Measurements from ENCODE around the gene CAPN14.

The CAPN14 gene, protein sequence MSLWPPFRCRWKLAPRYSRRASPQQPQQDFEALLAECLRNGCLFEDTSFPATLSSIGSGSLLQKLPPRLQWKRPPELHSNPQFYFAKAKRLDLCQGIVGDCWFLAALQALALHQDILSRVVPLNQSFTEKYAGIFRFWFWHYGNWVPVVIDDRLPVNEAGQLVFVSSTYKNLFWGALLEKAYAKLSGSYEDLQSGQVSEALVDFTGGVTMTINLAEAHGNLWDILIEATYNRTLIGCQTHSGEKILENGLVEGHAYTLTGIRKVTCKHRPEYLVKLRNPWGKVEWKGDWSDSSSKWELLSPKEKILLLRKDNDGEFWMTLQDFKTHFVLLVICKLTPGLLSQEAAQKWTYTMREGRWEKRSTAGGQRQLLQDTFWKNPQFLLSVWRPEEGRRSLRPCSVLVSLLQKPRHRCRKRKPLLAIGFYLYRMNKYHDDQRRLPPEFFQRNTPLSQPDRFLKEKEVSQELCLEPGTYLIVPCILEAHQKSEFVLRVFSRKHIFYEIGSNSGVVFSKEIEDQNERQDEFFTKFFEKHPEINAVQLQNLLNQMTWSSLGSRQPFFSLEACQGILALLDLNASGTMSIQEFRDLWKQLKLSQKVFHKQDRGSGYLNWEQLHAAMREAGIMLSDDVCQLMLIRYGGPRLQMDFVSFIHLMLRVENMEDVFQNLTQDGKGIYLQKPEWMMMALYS

DNA sequence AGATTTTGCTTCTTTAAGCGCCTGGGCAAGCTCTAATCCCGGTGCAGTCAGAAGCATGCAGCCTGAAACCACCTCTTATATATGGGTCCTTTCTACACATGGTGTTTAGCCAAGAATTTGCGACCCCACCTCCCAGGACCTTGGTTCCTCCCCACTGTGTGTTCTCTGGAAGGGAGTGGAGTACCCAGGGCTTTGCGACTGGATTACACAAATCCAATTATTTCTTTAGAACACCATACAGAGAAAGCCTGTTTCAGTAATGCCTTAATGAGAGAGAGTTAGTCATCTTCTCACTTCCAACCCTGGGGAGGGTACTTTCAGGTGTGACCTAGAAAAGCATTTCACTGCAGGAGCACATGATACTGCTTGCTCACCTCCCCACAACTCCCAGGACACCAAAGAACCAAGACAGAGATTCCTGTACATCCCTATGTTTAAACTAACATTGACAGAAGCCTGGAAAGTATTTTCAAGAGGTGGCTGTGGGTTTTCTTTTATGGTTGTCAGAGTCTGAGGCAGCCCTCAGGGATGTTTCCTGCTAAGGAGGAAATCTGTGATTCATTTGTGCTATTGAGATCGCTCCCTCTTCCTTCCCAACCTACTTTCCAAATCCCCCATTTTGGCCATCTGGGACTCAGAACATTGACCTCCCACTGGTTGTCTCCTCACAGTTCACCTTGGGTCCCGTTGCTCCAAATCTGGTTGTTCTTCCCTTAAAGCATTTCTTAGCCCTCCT is at the start of gene CAPN14:
Gene CAPN14, minus strand, starts transcription at position 51 of the 736 bp plus-strand sequence. CDS start 12,068 bp downstream, outside the sequence.
- Histone ChIP-seq H3K27ac (ENCODE audit: low read length) (no peak within 1 kb of the TSS), H3K27me3 (ENCODE audit: control insufficient read depth, insufficient read depth, low read length) (no peaks in the 10 kb centered on the region), H3K9me3 (ENCODE audit: control insufficient read depth, low read depth, low read length) (no peaks in the 10 kb centered on the region), H3K36me3 (ENCODE audit: control insufficient read depth, low read depth, low read length) (no peaks in the 10 kb centered on the region), H3K9ac (ENCODE audit: low read length) (no peak within 1 kb of the TSS), H3K4me3 (ENCODE audit: low read length) (no peak within 1 kb of the TSS), H3K4me1 (ENCODE audit: control insufficient read depth, low read depth, low read length) (peaks cover 4% of the 10 kb centered on the region)

DNA sequence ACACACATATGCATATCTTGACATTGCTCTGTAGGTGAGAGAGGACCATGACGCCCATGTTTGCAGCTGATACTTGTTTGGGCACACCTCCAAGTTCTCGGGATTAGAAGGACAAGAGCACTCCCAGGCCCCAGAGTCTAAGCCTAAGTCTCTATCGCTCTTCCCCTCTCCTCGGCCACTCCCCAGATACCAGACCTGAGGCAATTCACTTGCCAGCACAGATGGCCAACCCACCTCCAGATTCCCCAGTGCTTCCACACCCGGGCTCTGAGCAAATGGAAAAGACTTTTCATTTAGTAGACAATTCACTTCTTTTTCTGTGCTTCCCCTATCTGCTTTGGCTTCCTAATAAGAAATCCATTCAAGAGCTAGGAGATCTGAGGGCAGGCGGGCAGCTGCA is 49.5 kb upstream of the CAPN14 start:
- H3K27ac ChIP-seq (ENCODE audit: low read length), result no peak overlapping the region
- H3K4me3 ChIP-seq (ENCODE audit: low read length), result no peak overlapping the region
- no peaks in the 10 kb centered on the region for H3K27me3 ChIP-seq (ENCODE audit: control insufficient read depth, insufficient read depth, low read length)
- H3K9me3 ChIP-seq (ENCODE audit: control insufficient read depth, low read depth, low read length), result no peaks in the 10 kb centered on the region
- H3K9ac ChIP-seq (ENCODE audit: low read length), result no peak overlapping the region
- no peaks in the 10 kb centered on the region for H3K36me3 ChIP-seq (ENCODE audit: control insufficient read depth, low read depth, low read length)
- H3K4me1 ChIP-seq (ENCODE audit: control insufficient read depth, low read depth, low read length), result peaks cover 24% of the 10 kb centered on the region

DNA sequence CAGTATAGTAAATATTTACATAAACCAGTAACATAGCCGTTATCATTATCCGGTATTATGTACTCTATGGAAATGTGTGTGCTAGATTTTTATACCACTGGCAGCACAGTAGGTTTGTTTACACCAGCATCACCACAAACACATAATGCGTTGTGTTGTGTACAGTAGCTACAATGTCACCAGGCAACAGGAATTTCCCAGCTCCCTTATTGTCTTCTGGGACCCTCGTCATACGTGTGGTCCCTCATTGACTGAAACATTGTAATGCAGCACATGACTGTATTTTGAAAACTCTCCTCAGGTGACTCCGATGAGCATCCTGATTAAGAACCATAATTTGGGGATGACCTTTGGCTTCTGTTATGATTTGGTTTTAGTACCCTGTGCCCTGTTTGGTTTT is 47.9 kb upstream of the CAPN14 start:
- Histone ChIP-seq H3K27me3 (ENCODE audit: control insufficient read depth, insufficient read depth, low read length) (no peaks in the 10 kb centered on the region), H3K9me3 (ENCODE audit: control insufficient read depth, low read depth, low read length) (no peaks in the 10 kb centered on the region), H3K27ac (ENCODE audit: low read length) (no peak overlapping the region), H3K4me1 (ENCODE audit: control insufficient read depth, low read depth, low read length) (peaks cover 14% of the 10 kb centered on the region), H3K9ac (ENCODE audit: low read length) (no peak overlapping the region), H3K36me3 (ENCODE audit: control insufficient read depth, low read depth, low read length) (no peaks in the 10 kb centered on the region), H3K4me3 (ENCODE audit: low read length) (no peak overlapping the region)

DNA sequence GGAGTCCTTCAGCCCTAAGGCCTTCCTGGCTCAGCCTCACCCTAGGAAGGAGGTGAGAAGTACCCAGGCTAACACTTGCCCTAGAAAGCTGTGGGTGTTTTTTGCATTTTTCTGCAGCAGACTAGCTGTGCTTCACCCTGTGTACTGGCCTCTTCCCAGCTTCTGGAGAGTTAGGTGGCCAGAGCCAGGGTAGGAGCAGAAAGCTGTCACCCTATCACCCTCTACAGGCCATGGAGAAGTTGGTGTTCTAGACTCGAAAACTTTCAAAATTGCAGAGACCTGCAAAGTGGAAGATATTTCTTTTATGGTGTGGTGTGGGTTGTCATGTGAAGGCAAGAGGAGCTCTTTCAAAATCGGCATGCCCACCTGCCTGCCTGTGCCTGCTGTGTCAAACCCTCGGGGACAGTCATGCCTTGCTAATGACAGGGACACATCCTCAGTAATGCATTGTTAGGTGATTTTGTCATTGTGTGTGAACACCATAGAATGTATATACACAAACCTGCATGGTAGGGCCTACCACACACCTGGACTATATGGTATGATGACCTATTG is 46.4 kb upstream of the CAPN14 start:
- Histone ChIP-seq H3K9ac (ENCODE audit: low read length) (no peak overlapping the region), H3K27me3 (ENCODE audit: control insufficient read depth, insufficient read depth, low read length) (no peaks in the 10 kb centered on the region), H3K36me3 (ENCODE audit: control insufficient read depth, low read depth, low read length) (no peaks in the 10 kb centered on the region), H3K27ac (ENCODE audit: low read length) (no peak overlapping the region), H3K4me3 (ENCODE audit: low read length) (no peak overlapping the region), H3K9me3 (ENCODE audit: control insufficient read depth, low read depth, low read length) (no peaks in the 10 kb centered on the region), H3K4me1 (ENCODE audit: control insufficient read depth, low read depth, low read length) (no peaks in the 10 kb centered on the region)

DNA sequence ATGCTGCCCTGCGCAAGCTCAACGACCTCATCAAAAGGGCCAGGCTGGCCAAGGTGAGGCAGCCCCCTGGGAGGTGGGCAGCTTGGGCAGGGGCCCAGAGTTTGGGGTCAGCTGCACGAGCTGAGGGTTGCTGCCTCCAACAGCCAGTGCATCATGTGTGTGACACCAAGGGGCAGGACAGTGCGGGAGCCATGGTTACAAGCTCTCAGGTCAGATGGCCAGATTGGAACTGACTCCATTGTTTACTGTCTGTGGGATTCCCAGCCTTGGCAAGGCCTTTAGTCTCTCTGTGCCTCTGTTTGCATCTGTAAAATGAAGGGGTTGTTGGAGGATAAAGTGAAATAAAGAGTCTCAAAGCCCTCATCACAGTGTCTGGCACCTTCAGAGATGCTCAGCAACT is 43.6 kb upstream of the CAPN14 start:
- Histone ChIP-seq H3K36me3 (ENCODE audit: control insufficient read depth, low read depth, low read length) (no peaks in the 10 kb centered on the region), H3K9ac (ENCODE audit: low read length) (no peak overlapping the region), H3K4me1 (ENCODE audit: control insufficient read depth, low read depth, low read length) (peaks cover 7% of the 10 kb centered on the region), H3K27me3 (ENCODE audit: control insufficient read depth, insufficient read depth, low read length) (no peaks in the 10 kb centered on the region), H3K4me3 (ENCODE audit: low read length) (no peak overlapping the region), H3K9me3 (ENCODE audit: control insufficient read depth, low read depth, low read length) (no peaks in the 10 kb centered on the region), H3K27ac (ENCODE audit: low read length) (no peak overlapping the region)

DNA sequence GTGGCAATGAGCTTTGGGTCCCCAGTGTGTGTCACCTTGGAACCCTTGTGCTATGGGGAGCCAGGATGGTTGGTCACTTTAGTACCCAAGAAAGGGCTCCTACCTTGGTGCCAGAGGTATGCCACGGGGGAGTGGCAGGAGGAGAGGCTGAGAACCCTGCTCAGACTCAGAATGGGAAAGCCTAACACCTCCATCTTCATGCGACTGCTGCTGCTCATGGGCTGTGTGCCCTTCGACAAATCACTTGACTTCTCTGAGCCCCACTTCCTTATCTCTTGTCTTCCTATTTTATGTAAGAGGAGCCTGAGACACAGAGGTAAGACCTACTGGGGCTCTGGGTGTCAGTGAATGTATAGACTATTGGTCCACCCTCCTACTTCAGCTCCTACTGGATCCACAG is 41.8 kb upstream of the CAPN14 start:
- Histone ChIP-seq H3K9ac (ENCODE audit: low read length) (no peak overlapping the region), H3K4me1 (ENCODE audit: control insufficient read depth, low read depth, low read length) (peaks cover 7% of the 10 kb centered on the region)

DNA sequence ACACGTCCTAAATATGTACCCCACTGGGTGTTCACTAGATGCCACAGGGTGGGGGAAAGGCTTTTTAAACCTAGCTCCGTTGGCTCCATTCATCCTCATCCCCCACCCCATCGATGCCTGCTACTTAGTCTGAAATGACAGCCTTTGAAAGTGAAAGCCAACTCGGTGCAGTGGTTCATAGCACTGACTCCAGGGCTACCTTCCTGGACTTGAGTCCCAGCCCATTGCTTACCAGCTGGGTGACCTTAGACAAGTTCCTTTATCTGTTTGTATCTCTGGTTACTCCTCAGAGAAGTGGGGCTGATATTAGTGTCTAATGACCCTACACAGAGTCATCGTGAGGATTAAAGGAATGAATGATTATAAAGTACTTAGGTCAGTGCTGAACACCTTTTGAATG is 41.0 kb upstream of the CAPN14 start:
- Histone ChIP-seq H3K4me3 (ENCODE audit: low read length) (no peak overlapping the region), H3K4me1 (ENCODE audit: control insufficient read depth, low read depth, low read length) (peaks cover 7% of the 10 kb centered on the region), H3K36me3 (ENCODE audit: control insufficient read depth, low read depth, low read length) (no peaks in the 10 kb centered on the region), H3K9me3 (ENCODE audit: control insufficient read depth, low read depth, low read length) (no peaks in the 10 kb centered on the region), H3K27ac (ENCODE audit: low read length) (no peak overlapping the region), H3K9ac (ENCODE audit: low read length) (no peak overlapping the region), H3K27me3 (ENCODE audit: control insufficient read depth, insufficient read depth, low read length) (no peaks in the 10 kb centered on the region)

More for the DNA sequence above, 41.8 kb upstream of the CAPN14 start:
- H3K36me3 ChIP-seq (ENCODE audit: control insufficient read depth, low read depth, low read length), result no peaks in the 10 kb centered on the region
- no peak overlapping the region for H3K27ac ChIP-seq (ENCODE audit: low read length)
- H3K9me3 ChIP-seq (ENCODE audit: control insufficient read depth, low read depth, low read length), result no peaks in the 10 kb centered on the region
- H3K27me3 ChIP-seq (ENCODE audit: control insufficient read depth, insufficient read depth, low read length), result no peaks in the 10 kb centered on the region
- H3K4me3 ChIP-seq (ENCODE audit: low read length), result no peak overlapping the region

DNA sequence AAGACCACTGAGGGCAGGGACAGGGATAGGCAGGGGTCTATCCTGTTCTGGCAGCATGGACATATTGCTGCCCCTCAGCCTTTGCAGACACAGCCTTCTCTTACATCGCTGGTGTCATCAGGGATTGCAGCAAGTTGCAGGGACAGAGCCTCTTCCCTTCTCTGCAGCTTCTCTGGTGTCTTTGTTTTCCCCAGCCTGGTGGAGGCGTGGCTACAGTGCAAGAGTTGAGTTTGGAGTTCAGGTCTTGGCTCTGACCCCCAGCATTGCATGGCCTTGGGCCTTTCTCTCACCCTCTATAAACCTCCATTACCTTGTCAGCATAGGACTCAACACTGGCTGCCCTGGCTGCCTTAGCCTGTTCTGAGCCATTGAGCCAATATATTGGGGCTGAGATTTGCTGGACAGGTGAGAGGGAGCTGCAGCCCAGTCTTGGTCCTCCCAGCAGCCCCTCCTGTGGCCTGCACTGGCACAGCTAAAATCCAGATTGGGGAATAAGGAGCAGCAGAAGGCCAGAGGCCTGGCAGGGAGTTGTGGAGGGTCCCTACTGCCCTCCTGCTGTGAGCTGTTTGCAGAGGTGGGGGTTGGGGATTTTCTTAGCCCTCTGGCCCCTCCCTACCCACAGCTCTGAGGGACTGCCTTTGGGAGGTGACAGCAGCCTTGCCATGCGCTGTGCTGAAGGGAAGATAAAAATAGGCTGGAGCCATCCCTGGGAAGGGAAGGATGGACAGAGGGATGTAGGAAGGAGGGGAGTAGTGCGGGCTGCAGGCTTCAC is 39.5 kb upstream of the CAPN14 start:
- H3K36me3 ChIP-seq (ENCODE audit: control insufficient read depth, low read depth, low read length), result no peaks in the 10 kb centered on the region
- H3K9me3 ChIP-seq (ENCODE audit: control insufficient read depth, low read depth, low read length), result no peaks in the 10 kb centered on the region
- no peak overlapping the region for H3K9ac ChIP-seq (ENCODE audit: low read length)
- no peak overlapping the region for H3K4me3 ChIP-seq (ENCODE audit: low read length)
- no peaks in the 10 kb centered on the region for H3K27me3 ChIP-seq (ENCODE audit: control insufficient read depth, insufficient read depth, low read length)
- H3K27ac ChIP-seq (ENCODE audit: low read length), result no peak overlapping the region
- H3K4me1 ChIP-seq (ENCODE audit: control insufficient read depth, low read depth, low read length), result peaks cover 7% of the 10 kb centered on the region

GRCh38 chr2:31255911-31256571 is 38.7 kb upstream of the CAPN14 start:
- Histone ChIP-seq H3K27ac (ENCODE audit: low read length) (no peak overlapping the region), H3K9me3 (ENCODE audit: control insufficient read depth, low read depth, low read length) (no peaks in the 10 kb centered on the region), H3K4me1 (ENCODE audit: control insufficient read depth, low read depth, low read length) (peaks cover 7% of the 10 kb centered on the region), H3K9ac (ENCODE audit: low read length) (no peak overlapping the region), H3K4me3 (ENCODE audit: low read length) (no peak overlapping the region), H3K36me3 (ENCODE audit: control insufficient read depth, low read depth, low read length) (no peaks in the 10 kb centered on the region), H3K27me3 (ENCODE audit: control insufficient read depth, insufficient read depth, low read length) (no peaks in the 10 kb centered on the region)

DNA sequence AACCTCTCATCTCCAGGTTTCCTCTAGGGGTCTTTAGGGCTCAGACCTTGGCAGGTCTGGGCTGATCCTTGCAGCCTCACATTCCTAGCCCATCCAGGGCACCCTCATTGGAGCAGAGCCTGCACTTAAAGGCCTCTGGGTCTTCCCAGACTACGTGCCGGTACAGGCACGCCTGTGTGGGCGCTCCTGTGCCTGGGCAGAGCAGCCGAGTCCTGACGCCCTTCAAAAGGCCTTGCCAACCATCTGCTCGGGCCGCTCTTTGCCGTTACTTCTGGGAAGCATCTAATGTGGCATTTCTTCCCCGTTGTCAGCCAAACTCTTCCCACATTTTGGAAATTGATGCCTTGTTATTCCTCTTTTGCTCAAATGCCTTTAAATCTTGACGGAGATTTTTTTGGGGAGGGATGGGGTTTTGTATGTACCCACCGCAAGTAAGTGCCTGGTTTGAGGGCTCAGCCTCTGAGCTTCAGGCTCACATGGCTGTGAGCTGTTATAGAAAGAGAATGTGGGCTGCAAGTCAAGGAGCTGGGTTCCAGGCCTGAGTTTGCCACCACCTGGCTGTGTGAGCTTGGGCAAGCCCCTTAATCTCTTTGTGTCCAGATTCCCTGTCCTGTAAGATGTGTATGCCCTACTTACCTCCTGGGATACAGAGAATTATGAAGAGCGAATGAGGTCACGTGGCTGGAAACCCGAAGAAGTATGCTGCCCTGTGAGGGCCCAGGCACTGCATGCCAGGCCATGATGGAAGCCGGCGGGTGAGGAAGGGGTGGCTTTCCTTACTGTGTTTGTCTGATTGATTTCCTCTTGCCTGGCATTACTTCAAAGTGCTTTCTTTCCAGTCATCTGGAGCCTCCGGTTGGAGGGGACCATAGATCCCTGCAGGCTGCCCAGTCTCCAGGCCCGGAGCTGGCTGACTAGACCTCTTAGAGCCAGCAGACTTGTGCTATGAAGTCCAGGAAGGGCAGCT is 37.2 kb upstream of the CAPN14 start:
- Histone ChIP-seq H3K27ac (ENCODE audit: low read length) (no peak overlapping the region), H3K27me3 (ENCODE audit: control insufficient read depth, insufficient read depth, low read length) (no peaks in the 10 kb centered on the region), H3K36me3 (ENCODE audit: control insufficient read depth, low read depth, low read length) (no peaks in the 10 kb centered on the region), H3K9ac (ENCODE audit: low read length) (no peak overlapping the region), H3K4me3 (ENCODE audit: low read length) (no peak overlapping the region), H3K9me3 (ENCODE audit: control insufficient read depth, low read depth, low read length) (no peaks in the 10 kb centered on the region), H3K4me1 (ENCODE audit: control insufficient read depth, low read depth, low read length) (peaks cover 7% of the 10 kb centered on the region)

Data from iPS-18a (cell line).